GM12878 (cell line): Measurements from ENCODE around the gene KDM5B. TPM values are rescaled to one million over a fixed set of nuclear protein-coding genes. Genes with fewer than 3 reads are reported as not detected.

ENCODE experiments used
- BACH1 ChIP-seq: fragments of 450-650 bp; IDR thresholded peaks from 2 replicates; pipeline ENCODE4 v1.6.1; 2017; ENCODE audit warnings: mild to moderate bottlenecking, borderline replicate concordance
- BHLHE40 ChIP-seq, 2 experiments: fragments of 450-650 bp in 1 of 2; IDR thresholded peaks; 2 replicates each; pipeline ENCODE4 v1.6.1; 2011 to 2017; ENCODE audit warnings: low read depth in 2 of 2, borderline replicate concordance in 1 of 2, improper control_type of control experiment in 1 of 2, low read length in 1 of 2, mild to moderate bottlenecking in 1 of 2
- CBX3 ChIP-seq: fragments of 200-600 bp; sonication (generic); IDR thresholded peaks from 2 replicates; pipeline ENCODE4 v1.6.1; 2016; ENCODE audit warnings: low read depth, borderline replicate concordance
- IRF4 ChIP-seq: IDR thresholded peaks from 2 replicates; pipeline ENCODE4 v1.6.1; 2011; ENCODE audit warnings: low read depth, low read length
- KLF5 ChIP-seq: fragments of 450-650 bp; IDR thresholded peaks from 2 replicates; pipeline ENCODE4 v1.6.1; 2014; ENCODE audit warnings: mild to moderate bottlenecking; ENCODE audit not compliant: partially characterized antibody
- MXI1 ChIP-seq: fragments of 150-350 bp; IDR thresholded peaks from 2 replicates; pipeline ENCODE4 v1.6.1; 2011; ENCODE audit warnings: low read depth, mild to moderate bottlenecking, inconsistent platforms, low read length, improper control_type of control experiment
- NBN ChIP-seq: fragments of 450-650 bp; IDR thresholded peaks from 2 replicates; pipeline ENCODE4 v1.6.1; 2016
- NFYB ChIP-seq: IDR thresholded peaks from 2 replicates; pipeline ENCODE4 v1.6.1; 2011; ENCODE audit warnings: low read depth, mild to moderate bottlenecking, low read length, improper control_type of control experiment, moderate library complexity; ENCODE audit not compliant: insufficient read depth
- POLR2A ChIP-seq: IDR thresholded peaks from 2 replicates; pipeline ENCODE4 v1.6.1; 2011; ENCODE audit warnings: low read depth, mild to moderate bottlenecking, low read length
- POLR2AphosphoS5 ChIP-seq: IDR thresholded peaks from 2 replicates; pipeline ENCODE4 v1.6.1; 2011; ENCODE audit warnings: mild to moderate bottlenecking, low read length, inconsistent platforms
- SIX5 ChIP-seq: IDR thresholded peaks from 2 replicates; pipeline ENCODE4 v1.6.1; 2011; ENCODE audit warnings: mild to moderate bottlenecking, low read depth, low read length, moderate library complexity; ENCODE audit not compliant: severe bottlenecking
- SREBF2 ChIP-seq: IDR thresholded peaks from 2 replicates; pipeline ENCODE4 v1.6.1; 2012; ENCODE audit warnings: mild to moderate bottlenecking, low read length
- ZNF207 ChIP-seq: fragments of 450-650 bp; IDR thresholded peaks from 2 replicates; pipeline ENCODE4 v1.6.1; 2014; ENCODE audit warnings: antibody characterized with exemption, mild to moderate bottlenecking, borderline replicate concordance
- ZZZ3 ChIP-seq: IDR thresholded peaks from 2 replicates; pipeline ENCODE4 v1.6.1; 2011; ENCODE audit warnings: low read depth; ENCODE audit not compliant: control insufficient read depth, insufficient read length
- polyA plus RNA-seq, 11 experiments: library from polyadenylated mRNA; depleted of rRNA in 4 of 11; unstranded in 6 of 11; stranded (reverse) in 5 of 11; fragments of >200 nt; fragmentation: Nextera tagmentation in 4 of 11; fragmentation: Illumina TruSeq in 1 of 11; extraction: Ambion mirVana in 4 of 11; extraction: Trizol in 1 of 11; gene quantifications; 1 replicate in 1 of 11; 2 replicates in 10 of 11; pipeline versions ENCODE4 v1.2.1 to v1.2.3, GENCODE V29; 2011 to 2016; ENCODE audit warnings: inconsistent platforms in 2 of 11, missing spikeins in 2 of 11, low read depth in 1 of 11
- total RNA-seq, 4 experiments: library from RNA; depleted of rRNA in 3 of 4; stranded (reverse); fragments of >200 nt in 3 of 4; fragmentation: Illumina TruSeq in 1 of 4; extraction: Trizol in 1 of 4; gene quantifications; 2 replicates each; pipeline versions ENCODE4 v1.2.1 to v1.2.3, GENCODE V29; 2013 to 2021
- TF ChIP-seq, protein P1 (sequence below): fragments of 450-650 bp; conservative IDR thresholded peaks from 2 replicates; pipeline ENCODE4 v1.6.1; 2017; ENCODE audit warnings: mild to moderate bottlenecking, moderate library complexity
- TF ChIP-seq, protein P2 (sequence below): fragments of 450-650 bp; IDR thresholded peaks from 2 replicates; pipeline ENCODE4 v1.6.1; 2016; ENCODE audit warnings: mild to moderate bottlenecking, moderate library complexity, borderline replicate concordance
- TF ChIP-seq, protein P3 (sequence below): IDR thresholded peaks from 2 replicates; pipeline ENCODE4 v1.6.1; 2011; ENCODE audit warnings: borderline replicate concordance, low read depth, mild to moderate bottlenecking, moderate library complexity, low read length; ENCODE audit not compliant: insufficient read depth, poor library complexity, severe bottlenecking
- TF ChIP-seq, protein P4 (sequence below): fragments of 450-650 bp; IDR thresholded peaks from 2 replicates; pipeline ENCODE4 v1.6.1; 2014; ENCODE audit warnings: mild to moderate bottlenecking
- TF ChIP-seq, protein P5 (sequence below): IDR thresholded peaks from 2 replicates; pipeline ENCODE4 v1.6.1; 2011; ENCODE audit warnings: low read depth, mild to moderate bottlenecking, low read length, moderate library complexity, borderline replicate concordance; ENCODE audit errors: extremely low read depth

Gene KDM5B
- total and polyA plus RNA-seq, 10 of the 15 experiments (the other 5 are each of a cell fraction or from before 2014, with no cell fraction given), result 1.7 to 26.6 (median 8.1) TPM

DNA sequence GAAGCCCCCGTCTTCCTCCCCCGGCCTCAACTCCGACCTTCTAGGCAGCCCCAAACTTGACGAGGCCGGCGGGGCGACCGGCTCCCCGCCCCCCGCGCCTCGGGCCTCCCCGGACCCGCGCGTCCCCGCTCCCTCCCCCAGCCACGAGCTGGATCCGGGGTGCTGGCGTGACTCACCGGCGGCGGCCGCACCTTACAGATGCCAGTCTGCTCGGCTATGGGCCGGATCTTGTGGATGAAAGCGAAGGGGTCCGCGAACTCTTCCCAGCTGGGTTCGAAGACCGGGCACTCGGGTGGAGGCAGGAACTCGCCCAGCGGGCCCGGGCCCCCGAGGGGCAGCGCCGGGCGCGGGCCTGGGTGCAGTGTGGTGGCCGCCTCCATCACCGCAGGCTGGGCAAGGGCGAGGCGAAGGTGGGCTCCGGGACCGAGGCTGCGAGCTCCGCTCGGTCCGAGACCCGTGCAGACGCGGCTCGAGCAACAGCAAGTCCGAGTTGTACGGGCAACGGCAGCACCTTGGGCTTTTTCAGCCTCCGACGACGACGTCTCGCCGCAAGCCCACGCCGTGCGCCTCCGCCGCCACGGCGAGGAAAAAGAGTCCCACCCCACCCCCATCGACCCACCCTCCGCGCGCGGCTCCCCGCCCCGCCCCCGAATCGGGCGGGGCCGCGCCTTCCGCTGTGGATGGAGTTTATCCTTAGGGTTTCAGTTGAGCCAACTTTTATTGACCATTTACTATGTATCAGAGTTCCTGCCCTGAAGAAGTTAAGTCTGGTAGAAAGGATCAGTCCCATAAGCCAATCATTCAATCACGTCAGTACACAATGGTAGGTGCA is at the start of gene KDM5B (continued):
- peak; percentile 36; the same call in 1 of the 2 replicates for TF ChIP-seq IRF4
- TF ChIP-seq SIX5, result no peak
- TF ChIP-seq POLR2AphosphoS5, result peak; percentile 94
- no peak for TF ChIP-seq CBX3
- TF ChIP-seq, protein P1, sequence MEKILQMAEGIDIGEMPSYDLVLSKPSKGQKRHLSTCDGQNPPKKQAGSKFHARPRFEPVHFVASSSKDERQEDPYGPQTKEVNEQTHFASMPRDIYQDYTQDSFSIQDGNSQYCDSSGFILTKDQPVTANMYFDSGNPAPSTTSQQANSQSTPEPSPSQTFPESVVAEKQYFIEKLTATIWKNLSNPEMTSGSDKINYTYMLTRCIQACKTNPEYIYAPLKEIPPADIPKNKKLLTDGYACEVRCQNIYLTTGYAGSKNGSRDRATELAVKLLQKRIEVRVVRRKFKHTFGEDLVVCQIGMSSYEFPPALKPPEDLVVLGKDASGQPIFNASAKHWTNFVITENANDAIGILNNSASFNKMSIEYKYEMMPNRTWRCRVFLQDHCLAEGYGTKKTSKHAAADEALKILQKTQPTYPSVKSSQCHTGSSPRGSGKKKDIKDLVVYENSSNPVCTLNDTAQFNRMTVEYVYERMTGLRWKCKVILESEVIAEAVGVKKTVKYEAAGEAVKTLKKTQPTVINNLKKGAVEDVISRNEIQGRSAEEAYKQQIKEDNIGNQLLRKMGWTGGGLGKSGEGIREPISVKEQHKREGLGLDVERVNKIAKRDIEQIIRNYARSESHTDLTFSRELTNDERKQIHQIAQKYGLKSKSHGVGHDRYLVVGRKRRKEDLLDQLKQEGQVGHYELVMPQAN, result peak; percentile 78
- peak; percentile 98 for TF ChIP-seq POLR2A
- TF ChIP-seq NBN, result no peak
- TF ChIP-seq ZZZ3, result no peak
- TF ChIP-seq, protein P2, sequence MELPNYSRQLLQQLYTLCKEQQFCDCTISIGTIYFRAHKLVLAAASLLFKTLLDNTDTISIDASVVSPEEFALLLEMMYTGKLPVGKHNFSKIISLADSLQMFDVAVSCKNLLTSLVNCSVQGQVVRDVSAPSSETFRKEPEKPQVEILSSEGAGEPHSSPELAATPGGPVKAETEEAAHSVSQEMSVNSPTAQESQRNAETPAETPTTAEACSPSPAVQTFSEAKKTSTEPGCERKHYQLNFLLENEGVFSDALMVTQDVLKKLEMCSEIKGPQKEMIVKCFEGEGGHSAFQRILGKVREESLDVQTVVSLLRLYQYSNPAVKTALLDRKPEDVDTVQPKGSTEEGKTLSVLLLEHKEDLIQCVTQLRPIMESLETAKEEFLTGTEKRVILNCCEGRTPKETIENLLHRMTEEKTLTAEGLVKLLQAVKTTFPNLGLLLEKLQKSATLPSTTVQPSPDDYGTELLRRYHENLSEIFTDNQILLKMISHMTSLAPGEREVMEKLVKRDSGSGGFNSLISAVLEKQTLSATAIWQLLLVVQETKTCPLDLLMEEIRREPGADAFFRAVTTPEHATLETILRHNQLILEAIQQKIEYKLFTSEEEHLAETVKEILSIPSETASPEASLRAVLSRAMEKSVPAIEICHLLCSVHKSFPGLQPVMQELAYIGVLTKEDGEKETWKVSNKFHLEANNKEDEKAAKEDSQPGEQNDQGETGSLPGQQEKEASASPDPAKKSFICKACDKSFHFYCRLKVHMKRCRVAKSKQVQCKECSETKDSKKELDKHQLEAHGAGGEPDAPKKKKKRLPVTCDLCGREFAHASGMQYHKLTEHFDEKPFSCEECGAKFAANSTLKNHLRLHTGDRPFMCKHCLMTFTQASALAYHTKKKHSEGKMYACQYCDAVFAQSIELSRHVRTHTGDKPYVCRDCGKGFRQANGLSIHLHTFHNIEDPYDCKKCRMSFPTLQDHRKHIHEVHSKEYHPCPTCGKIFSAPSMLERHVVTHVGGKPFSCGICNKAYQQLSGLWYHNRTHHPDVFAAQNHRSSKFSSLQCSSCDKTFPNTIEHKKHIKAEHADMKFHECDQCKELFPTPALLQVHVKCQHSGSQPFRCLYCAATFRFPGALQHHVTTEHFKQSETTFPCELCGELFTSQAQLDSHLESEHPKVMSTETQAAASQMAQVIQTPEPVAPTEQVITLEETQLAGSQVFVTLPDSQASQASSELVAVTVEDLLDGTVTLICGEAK, result no peak
- TF ChIP-seq SREBF2, result no peak
- TF ChIP-seq, protein P3, sequence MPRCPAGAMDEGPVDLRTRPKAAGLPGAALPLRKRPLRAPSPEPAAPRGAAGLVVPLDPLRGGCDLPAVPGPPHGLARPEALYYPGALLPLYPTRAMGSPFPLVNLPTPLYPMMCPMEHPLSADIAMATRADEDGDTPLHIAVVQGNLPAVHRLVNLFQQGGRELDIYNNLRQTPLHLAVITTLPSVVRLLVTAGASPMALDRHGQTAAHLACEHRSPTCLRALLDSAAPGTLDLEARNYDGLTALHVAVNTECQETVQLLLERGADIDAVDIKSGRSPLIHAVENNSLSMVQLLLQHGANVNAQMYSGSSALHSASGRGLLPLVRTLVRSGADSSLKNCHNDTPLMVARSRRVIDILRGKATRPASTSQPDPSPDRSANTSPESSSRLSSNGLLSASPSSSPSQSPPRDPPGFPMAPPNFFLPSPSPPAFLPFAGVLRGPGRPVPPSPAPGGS, result no peak
- TF ChIP-seq, protein P4, sequence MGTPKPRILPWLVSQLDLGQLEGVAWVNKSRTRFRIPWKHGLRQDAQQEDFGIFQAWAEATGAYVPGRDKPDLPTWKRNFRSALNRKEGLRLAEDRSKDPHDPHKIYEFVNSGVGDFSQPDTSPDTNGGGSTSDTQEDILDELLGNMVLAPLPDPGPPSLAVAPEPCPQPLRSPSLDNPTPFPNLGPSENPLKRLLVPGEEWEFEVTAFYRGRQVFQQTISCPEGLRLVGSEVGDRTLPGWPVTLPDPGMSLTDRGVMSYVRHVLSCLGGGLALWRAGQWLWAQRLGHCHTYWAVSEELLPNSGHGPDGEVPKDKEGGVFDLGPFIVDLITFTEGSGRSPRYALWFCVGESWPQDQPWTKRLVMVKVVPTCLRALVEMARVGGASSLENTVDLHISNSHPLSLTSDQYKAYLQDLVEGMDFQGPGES, result no peak
- TF ChIP-seq BACH1, result peak; percentile 44; the same call in 1 of the 2 replicates
- 0 out of 2 replicates have a peak, but pooled peaks have one; percentile 51 for TF ChIP-seq MXI1
- TF ChIP-seq KLF5, result no peak
- TF ChIP-seq, protein P5, sequence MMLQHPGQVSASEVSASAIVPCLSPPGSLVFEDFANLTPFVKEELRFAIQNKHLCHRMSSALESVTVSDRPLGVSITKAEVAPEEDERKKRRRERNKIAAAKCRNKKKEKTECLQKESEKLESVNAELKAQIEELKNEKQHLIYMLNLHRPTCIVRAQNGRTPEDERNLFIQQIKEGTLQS, result no peak
- no peak for TF ChIP-seq NFYB
- TF ChIP-seq ZNF207, result no peak
- peak in 1 of 2 experiments; percentile 52; a peak in 1 of 4 replicates for TF ChIP-seq BHLHE40 (IDR thresholded peaks at IDR 0.05; ENCODE audit: borderline replicate concordance in 1 of 2, low read depth in 2 of 2, low read length in 1 of 2)
